LNCAP (cell line): ENCODE data around the gene CNTN3.

Source experiments
- CTCF ChIP-seq: fragments of 450-650 bp; IDR thresholded peaks from 2 replicates; pipeline ENCODE4 v1.5.1; 2017; ENCODE audit warnings: mild to moderate bottlenecking

CNTN3 gene

GRCh38 chr3:74626011-74626410 is 11.6 kb upstream of the CNTN3 start:
- no peak for TF ChIP-seq CTCF

GRCh38 chr3:74624301-74624700 is 9.8 kb upstream of the CNTN3 start:
- TF ChIP-seq CTCF, result no peak

GRCh38 chr3:74623261-74623836 is 8.9 kb upstream of the CNTN3 start:
- no peak for TF ChIP-seq CTCF

GRCh38 chr3:74621581-74621980 is 7.1 kb upstream of the CNTN3 start:
- no peak for TF ChIP-seq CTCF

GRCh38 chr3:74617776-74618175 is 3.3 kb upstream of the CNTN3 start:
- TF ChIP-seq CTCF, result no peak

- no peak for TF ChIP-seq CTCF
Measured at GRCh38 chr3:74613521-74614106, 845 bp downstream of the CNTN3 start.

- no peak for TF ChIP-seq CTCF
Measured at GRCh38 chr3:74613060-74613459, 1.4 kb downstream of the CNTN3 start.

GRCh38 chr3:74611206-74611605 is 3.3 kb downstream of the CNTN3 start:
- TF ChIP-seq CTCF, result no peak
